ENCODE data around the gene SPTBN4. TPM values are rescaled to one million over a fixed set of nuclear protein-coding genes. Genes with fewer than 3 reads are reported as not detected.

The SPTBN4 gene
- total RNA-seq, 1 donor = 0.72 TPM

DNA sequence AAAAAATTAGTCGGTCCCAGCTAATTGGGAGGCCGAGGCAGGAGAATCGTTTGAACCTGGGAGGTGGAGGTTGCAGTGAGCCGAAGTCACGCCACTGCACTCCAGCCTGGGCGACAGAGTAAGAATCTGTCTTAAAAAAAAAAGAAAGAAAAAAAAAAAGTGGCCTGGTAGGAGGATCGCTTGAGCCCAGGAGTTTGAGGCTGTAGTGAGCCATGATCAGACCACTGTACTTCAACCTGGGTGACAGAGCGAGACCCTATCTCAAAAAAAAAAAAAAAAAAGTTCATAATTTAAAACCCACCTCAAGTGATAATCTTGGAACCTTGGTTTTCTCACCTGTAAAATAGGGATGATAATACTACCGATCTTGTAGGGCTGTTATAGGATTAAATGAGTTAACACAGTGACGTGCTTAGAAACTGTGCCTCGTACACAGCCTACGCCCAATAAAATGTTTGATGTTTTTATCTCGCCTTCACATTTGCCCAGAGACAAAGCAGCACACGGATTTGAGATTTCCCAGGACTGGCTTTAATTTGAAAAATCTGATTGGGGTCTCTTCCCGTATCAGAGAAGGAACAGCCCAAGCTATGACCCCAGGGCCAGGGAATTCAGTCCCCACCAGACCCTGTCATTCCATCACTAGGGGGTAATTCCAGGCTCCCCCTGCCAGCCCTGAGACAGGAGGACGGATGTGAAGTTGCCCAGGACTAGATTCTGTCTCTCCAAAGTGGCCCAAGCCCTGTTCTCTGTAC, 44.6 kb upstream of the SPTBN4 start:
- TF ChIP-seq, protein P1, sequence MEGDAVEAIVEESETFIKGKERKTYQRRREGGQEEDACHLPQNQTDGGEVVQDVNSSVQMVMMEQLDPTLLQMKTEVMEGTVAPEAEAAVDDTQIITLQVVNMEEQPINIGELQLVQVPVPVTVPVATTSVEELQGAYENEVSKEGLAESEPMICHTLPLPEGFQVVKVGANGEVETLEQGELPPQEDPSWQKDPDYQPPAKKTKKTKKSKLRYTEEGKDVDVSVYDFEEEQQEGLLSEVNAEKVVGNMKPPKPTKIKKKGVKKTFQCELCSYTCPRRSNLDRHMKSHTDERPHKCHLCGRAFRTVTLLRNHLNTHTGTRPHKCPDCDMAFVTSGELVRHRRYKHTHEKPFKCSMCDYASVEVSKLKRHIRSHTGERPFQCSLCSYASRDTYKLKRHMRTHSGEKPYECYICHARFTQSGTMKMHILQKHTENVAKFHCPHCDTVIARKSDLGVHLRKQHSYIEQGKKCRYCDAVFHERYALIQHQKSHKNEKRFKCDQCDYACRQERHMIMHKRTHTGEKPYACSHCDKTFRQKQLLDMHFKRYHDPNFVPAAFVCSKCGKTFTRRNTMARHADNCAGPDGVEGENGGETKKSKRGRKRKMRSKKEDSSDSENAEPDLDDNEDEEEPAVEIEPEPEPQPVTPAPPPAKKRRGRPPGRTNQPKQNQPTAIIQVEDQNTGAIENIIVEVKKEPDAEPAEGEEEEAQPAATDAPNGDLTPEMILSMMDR (IDR thresholded peaks at IDR 0.05; ENCODE audit: extremely low read depth, low read depth, low read length) = no peak
- H3K4me3 ChIP-seq (ENCODE audit: insufficient read depth, low read length) = no peak overlapping the region
- H3K27me3 ChIP-seq (ENCODE audit: insufficient read depth, low read length) = no peaks in the 10 kb centered on the region
- peaks cover 32% of the 10 kb centered on the region for H3K79me2 ChIP-seq (ENCODE audit: insufficient read depth, low read length)
- peak overlapping the region; percentile 78 for H3K4me2 ChIP-seq (ENCODE audit: insufficient read depth, low read length)
- no peak overlapping the region for H2AFZ ChIP-seq (ENCODE audit: low read length)
- H3K36me3 ChIP-seq (ENCODE audit: insufficient read depth, low read length) = peaks cover 15% of the 10 kb centered on the region
- no peaks in the 10 kb centered on the region for H3K9me3 ChIP-seq (ENCODE audit: low read depth, low read length)
- no peak for DNase-seq (ENCODE audit: insufficient read length, low spot score, missing footprints)
- H4K20me1 ChIP-seq (ENCODE audit: insufficient read depth, low read length) = no peaks in the 10 kb centered on the region
- H3K4me1 ChIP-seq (ENCODE audit: insufficient read depth, low read length) = peaks cover 20% of the 10 kb centered on the region
- H3K27ac ChIP-seq (ENCODE audit: low read depth, low read length) = peak overlapping the region; percentile 94

DNA sequence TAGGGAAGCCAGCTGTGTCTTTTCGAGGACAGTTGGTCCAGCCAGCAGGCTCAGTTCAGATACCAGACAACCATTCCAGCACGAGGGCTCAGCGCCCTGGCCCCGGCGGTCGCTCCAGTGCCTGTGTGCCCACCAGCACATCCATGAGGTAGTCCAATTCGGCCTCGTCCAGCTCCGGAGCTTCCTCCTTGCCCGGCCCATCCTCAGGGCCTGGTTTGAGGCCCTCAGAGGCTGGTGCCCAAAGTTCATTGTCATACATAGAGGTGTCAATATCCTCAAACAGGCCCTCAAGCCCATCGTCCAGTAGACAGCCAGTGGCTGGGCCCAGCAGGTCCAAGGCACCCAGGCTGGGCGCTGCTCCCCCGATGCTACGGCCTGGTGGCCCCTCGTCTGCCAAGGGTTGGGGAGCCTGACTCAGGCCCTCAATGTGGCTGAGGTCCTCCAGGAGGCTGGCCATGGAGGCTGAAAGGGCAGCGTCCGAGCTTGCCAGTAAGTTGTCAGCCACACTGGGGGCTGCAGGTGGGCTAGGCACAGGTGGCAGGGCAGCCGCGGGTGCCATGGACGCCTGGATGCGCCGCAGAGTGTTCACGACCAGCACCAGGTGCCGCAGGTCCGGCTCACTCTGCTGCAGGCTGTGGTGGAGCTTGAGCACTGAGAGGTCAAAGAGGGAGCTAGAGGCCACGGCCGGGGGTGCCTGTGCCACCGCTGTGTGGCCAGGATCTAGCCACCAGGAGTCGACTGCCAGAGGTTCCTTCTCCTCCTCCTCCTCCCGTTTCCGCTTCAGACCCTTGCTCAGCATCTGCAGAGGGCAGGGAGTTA, 43.8 kb upstream of the SPTBN4 start:
- no peak overlapping the region for H2AFZ ChIP-seq (ENCODE audit: low read length)
- peak overlapping the region; percentile 94 for H3K27ac ChIP-seq (ENCODE audit: low read depth, low read length)
- no peaks in the 10 kb centered on the region for H3K27me3 ChIP-seq (ENCODE audit: insufficient read depth, low read length)
- H3K4me1 ChIP-seq (ENCODE audit: insufficient read depth, low read length) = peaks cover 20% of the 10 kb centered on the region
- DNase-seq (ENCODE audit: insufficient read length, low spot score, missing footprints) = peak; percentile 48
- peaks cover 15% of the 10 kb centered on the region for H3K36me3 ChIP-seq (ENCODE audit: insufficient read depth, low read length)
- H3K4me2 ChIP-seq (ENCODE audit: insufficient read depth, low read length) = peak overlapping the region; percentile 27
- TF ChIP-seq, protein P1 (IDR thresholded peaks at IDR 0.05; ENCODE audit: extremely low read depth, low read depth, low read length) = no peak
- no peak overlapping the region for H3K4me3 ChIP-seq (ENCODE audit: insufficient read depth, low read length)
- no peaks in the 10 kb centered on the region for H4K20me1 ChIP-seq (ENCODE audit: insufficient read depth, low read length)
- no peaks in the 10 kb centered on the region for H3K9me3 ChIP-seq (ENCODE audit: low read depth, low read length)
- H3K79me2 ChIP-seq (ENCODE audit: insufficient read depth, low read length) = peaks cover 32% of the 10 kb centered on the region

DNA sequence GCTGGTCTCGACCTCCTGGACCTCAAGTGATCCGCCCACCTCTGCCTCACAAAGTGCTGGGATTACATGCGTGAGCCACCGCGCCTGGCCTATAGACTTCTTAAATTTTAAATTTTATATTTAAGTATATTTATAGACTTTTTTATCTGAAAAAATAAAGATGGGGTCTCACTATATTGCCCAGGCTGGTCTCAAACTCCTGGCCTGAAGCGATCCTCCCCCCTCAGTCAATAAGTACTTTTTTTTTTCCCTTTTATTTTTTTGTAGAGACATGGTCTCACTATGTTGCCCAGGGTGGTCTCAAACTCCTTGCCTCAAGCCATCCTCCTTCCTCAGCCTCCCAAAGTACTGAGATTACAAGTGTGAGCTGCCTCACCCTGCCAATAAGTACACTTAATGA, 42.9 kb upstream of the SPTBN4 start:
- Histone ChIP-seq H3K27me3 (ENCODE audit: insufficient read depth, low read length) (no peaks in the 10 kb centered on the region), H3K4me2 (ENCODE audit: insufficient read depth, low read length) (peak overlapping the region; percentile 89), H3K4me1 (ENCODE audit: insufficient read depth, low read length) (peaks cover 20% of the 10 kb centered on the region), H4K20me1 (ENCODE audit: insufficient read depth, low read length) (no peaks in the 10 kb centered on the region), H3K36me3 (ENCODE audit: insufficient read depth, low read length) (peaks cover 15% of the 10 kb centered on the region), H3K27ac (ENCODE audit: low read depth, low read length) (peak overlapping the region; percentile 95), H3K9me3 (ENCODE audit: low read depth, low read length) (no peaks in the 10 kb centered on the region), H3K79me2 (ENCODE audit: insufficient read depth, low read length) (peaks cover 32% of the 10 kb centered on the region), H3K4me3 (ENCODE audit: insufficient read depth, low read length) (peak overlapping the region; percentile 97), H2AFZ (ENCODE audit: low read length) (no peak overlapping the region)
- TF ChIP-seq, protein P1 (IDR thresholded peaks at IDR 0.05; ENCODE audit: extremely low read depth, low read depth, low read length) = no peak
- DNase-seq (ENCODE audit: insufficient read length, low spot score, missing footprints) = no peak

Measured in osteoblast (primary cell).